Ovary (tissue), 3 donors: Measurements from ENCODE around the gene KCNMA1.

ENCODE experiments used
- EP300 ChIP-seq: sonication (generic); formaldehyde crosslinking; IDR thresholded peaks from one replicate; pipeline ENCODE4 v1.6.1; 2017; ENCODE audit warnings: antibody characterized with exemption
- POLR2A ChIP-seq: fragments of 450-650 bp; IDR thresholded peaks from one replicate; pipeline ENCODE4 v1.6.1; 2017; ENCODE audit warnings: antibody characterized with exemption, mild to moderate bottlenecking, moderate library complexity
- TF ChIP-seq, protein P1 (sequence below), 3 donors: fragments of 450-650 bp in 2 of 3; fragments of 200-600 bp in 1 of 3; IDR thresholded peaks; one replicate each; pipeline versions ENCODE4 v1.5.1 to v1.8.0; 2016 to 2022; ENCODE audit warnings: antibody characterized with exemption in 3 of 3, mild to moderate bottlenecking in 1 of 3
- donor health status: DM: no; HTN: no; CAD: no.

DNA sequence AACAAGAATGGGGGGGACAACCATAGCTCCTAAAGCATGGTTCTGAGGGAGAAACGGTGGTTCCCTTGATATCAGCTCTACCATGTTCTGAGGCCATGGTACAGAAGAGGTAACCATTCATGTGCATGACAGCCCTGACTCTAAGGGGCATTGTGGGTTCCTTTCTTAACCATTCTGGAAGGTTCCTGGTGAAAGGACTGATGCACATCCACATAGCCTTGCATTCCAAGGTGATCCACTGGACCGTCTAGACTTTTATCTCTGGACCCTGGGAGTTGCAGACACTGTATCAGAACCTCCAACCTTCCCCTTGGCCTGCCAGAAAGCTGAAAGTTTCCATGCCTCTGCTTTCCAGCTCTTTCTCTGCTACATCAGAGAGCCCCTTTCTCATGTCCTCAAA lies 344.3 kb downstream of the KCNMA1 start:
- no peak for TF ChIP-seq POLR2A
- TF ChIP-seq EP300: no peak
- TF ChIP-seq, protein P1, sequence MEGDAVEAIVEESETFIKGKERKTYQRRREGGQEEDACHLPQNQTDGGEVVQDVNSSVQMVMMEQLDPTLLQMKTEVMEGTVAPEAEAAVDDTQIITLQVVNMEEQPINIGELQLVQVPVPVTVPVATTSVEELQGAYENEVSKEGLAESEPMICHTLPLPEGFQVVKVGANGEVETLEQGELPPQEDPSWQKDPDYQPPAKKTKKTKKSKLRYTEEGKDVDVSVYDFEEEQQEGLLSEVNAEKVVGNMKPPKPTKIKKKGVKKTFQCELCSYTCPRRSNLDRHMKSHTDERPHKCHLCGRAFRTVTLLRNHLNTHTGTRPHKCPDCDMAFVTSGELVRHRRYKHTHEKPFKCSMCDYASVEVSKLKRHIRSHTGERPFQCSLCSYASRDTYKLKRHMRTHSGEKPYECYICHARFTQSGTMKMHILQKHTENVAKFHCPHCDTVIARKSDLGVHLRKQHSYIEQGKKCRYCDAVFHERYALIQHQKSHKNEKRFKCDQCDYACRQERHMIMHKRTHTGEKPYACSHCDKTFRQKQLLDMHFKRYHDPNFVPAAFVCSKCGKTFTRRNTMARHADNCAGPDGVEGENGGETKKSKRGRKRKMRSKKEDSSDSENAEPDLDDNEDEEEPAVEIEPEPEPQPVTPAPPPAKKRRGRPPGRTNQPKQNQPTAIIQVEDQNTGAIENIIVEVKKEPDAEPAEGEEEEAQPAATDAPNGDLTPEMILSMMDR (IDR thresholded peaks at IDR 0.05): no peak
